Measurements from ENCODE around the gene NCKAP5L.

Gene NCKAP5L

GRCh38 chr12:49838973-49839633 lies 10.9 kb upstream of the NCKAP5L start:
- H3K4me2 ChIP-seq (ENCODE audit: low read length) = no peak overlapping the region
- peaks cover 16% of the 10 kb centered on the region for H3K36me3 ChIP-seq (ENCODE audit: control insufficient read depth, low read length)
- no peaks in the 10 kb centered on the region for H3K27me3 ChIP-seq (ENCODE audit: control insufficient read depth, low read length)
- H4K20me1 ChIP-seq (ENCODE audit: control insufficient read depth, insufficient read depth, low read depth, low read length) = peaks cover 4% of the 10 kb centered on the region; the same call in 1 of the 2 replicates
- no peaks in the 10 kb centered on the region for H3K9me3 ChIP-seq (ENCODE audit: control insufficient read depth, insufficient read depth, low read length)
- H3K9me2 ChIP-seq (replicated peaks; ENCODE audit: control insufficient read depth, low read length) = no peaks in the 10 kb centered on the region
- no peak for TF ChIP-seq EZH2phosphoT487 (IDR thresholded peaks at IDR 0.05; ENCODE audit: borderline replicate concordance, low read length)
- TF ChIP-seq CTCF (IDR thresholded peaks at IDR 0.05; ENCODE audit: low read depth, low read length, poor library complexity, severe bottlenecking) = peak; percentile 86
- H3K27ac ChIP-seq (ENCODE audit: low read depth, low read length) = no peak overlapping the region
- H3F3A ChIP-seq (ENCODE audit: control insufficient read depth, insufficient read depth) = peaks cover 21% of the 10 kb centered on the region
- peaks cover 12% of the 10 kb centered on the region for H3K79me2 ChIP-seq (ENCODE audit: control insufficient read depth, low read length)
- peaks cover 26% of the 10 kb centered on the region for H3K4me1 ChIP-seq (ENCODE audit: control insufficient read depth, low read length)
- no peak overlapping the region for H3K4me3 ChIP-seq (ENCODE audit: low read length)

DNA sequence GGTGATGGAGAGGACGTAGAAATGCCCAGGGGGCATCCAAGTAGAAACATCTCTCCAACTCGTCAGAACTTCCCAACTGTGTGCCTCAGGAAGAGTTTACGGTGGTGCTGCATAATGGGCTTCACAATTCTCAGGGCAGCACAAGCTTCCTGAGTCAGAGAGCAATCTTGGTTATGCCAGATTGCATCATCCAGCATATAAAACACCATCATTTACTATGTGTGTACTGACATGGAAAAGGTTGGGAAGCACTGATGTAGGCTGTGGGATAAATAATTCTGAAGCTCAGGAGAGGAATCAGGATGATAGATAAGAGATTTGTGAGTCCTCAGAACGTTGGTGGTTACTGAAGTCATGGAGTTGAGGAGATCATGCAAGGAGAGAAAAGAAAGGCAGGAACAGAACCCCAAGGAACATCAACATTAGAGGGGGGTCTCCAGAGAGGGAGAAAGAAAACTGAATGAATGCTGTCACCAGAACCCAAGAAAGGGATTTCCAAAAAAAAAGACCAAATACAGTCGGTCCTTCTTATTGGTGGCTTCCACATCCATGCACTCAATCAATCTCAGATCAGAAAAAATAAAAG lies 4.7 kb upstream of the NCKAP5L start:
- H3F3A ChIP-seq (ENCODE audit: control insufficient read depth, insufficient read depth) = no peaks in the 10 kb centered on the region
- H3K27ac ChIP-seq (ENCODE audit: low read depth, low read length) = no peak overlapping the region
- H4K20me1 ChIP-seq (ENCODE audit: control insufficient read depth, insufficient read depth, low read depth, low read length) = peaks cover 4% of the 10 kb centered on the region; the same call in 1 of the 2 replicates
- no peaks in the 10 kb centered on the region for H3K9me3 ChIP-seq (ENCODE audit: control insufficient read depth, insufficient read depth, low read length)
- no peaks in the 10 kb centered on the region for H3K27me3 ChIP-seq (ENCODE audit: control insufficient read depth, low read length)
- no peak overlapping the region for H3K4me2 ChIP-seq (ENCODE audit: low read length)
- H3K79me2 ChIP-seq (ENCODE audit: control insufficient read depth, low read length) = peaks cover 7% of the 10 kb centered on the region
- no peaks in the 10 kb centered on the region for H3K9me2 ChIP-seq (replicated peaks; ENCODE audit: control insufficient read depth, low read length)
- peaks cover 10% of the 10 kb centered on the region for H3K4me1 ChIP-seq (ENCODE audit: control insufficient read depth, low read length)
- H3K4me3 ChIP-seq (ENCODE audit: low read length) = no peak overlapping the region
- H3K36me3 ChIP-seq (ENCODE audit: control insufficient read depth, low read length) = peaks cover 1% of the 10 kb centered on the region; the same call in 1 of the 2 replicates
- no peak for TF ChIP-seq EZH2phosphoT487 (IDR thresholded peaks at IDR 0.05; ENCODE audit: borderline replicate concordance, low read length)
- TF ChIP-seq CTCF (IDR thresholded peaks at IDR 0.05; ENCODE audit: low read depth, low read length, poor library complexity, severe bottlenecking) = no peak

DNA sequence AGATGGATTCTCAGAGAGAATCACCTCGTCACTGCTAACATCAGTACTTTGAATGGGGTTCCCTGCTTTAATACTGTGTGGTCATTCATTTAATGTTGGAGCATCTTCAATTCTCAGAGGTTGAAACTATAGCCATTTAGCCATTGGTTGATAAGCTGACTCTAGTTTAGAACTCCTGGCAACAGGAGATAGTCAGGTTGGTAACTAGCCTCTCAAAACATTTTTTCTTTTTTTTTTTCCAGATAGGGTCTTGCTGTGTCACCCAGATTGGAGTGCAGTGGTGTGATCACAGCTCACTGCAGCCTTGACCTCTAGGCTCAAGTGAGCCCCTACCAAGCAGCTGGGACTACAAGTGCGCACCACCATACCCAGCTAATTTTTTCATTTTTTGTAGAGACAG lies 3.5 kb upstream of the NCKAP5L start:
- Histone ChIP-seq H3K27ac (ENCODE audit: low read depth, low read length) (no peak overlapping the region), H3K36me3 (ENCODE audit: control insufficient read depth, low read length) (no peaks in the 10 kb centered on the region), H3K4me1 (ENCODE audit: control insufficient read depth, low read length) (peaks cover 18% of the 10 kb centered on the region), H4K20me1 (ENCODE audit: control insufficient read depth, insufficient read depth, low read depth, low read length) (peaks cover 4% of the 10 kb centered on the region; the same call in 1 of the 2 replicates), H3F3A (ENCODE audit: control insufficient read depth, insufficient read depth) (no peaks in the 10 kb centered on the region), H3K4me3 (ENCODE audit: low read length) (no peak overlapping the region), H3K79me2 (ENCODE audit: control insufficient read depth, low read length) (peaks cover 17% of the 10 kb centered on the region), H3K4me2 (ENCODE audit: low read length) (no peak overlapping the region), H3K9me2 (replicated peaks; ENCODE audit: control insufficient read depth, low read length) (no peaks in the 10 kb centered on the region), H3K27me3 (ENCODE audit: control insufficient read depth, low read length) (no peaks in the 10 kb centered on the region), H3K9me3 (ENCODE audit: control insufficient read depth, insufficient read depth, low read length) (no peaks in the 10 kb centered on the region)
- no peak for TF ChIP-seq CTCF (IDR thresholded peaks at IDR 0.05; ENCODE audit: low read depth, low read length, poor library complexity, severe bottlenecking)
- TF ChIP-seq EZH2phosphoT487 (IDR thresholded peaks at IDR 0.05; ENCODE audit: borderline replicate concordance, low read length) = no peak
